ENCODE data around the gene NR3C1. TPM values are rescaled to one million over a fixed set of nuclear protein-coding genes. Genes with fewer than 3 reads are reported as not detected.
A peak's percentile ranks its signal among the peaks of the same experiment; 100 is the strongest.

NR3C1 gene
- total RNA-seq, 2 donors from 2014 or later, result 56.5 to 58.1 TPM

DNA sequence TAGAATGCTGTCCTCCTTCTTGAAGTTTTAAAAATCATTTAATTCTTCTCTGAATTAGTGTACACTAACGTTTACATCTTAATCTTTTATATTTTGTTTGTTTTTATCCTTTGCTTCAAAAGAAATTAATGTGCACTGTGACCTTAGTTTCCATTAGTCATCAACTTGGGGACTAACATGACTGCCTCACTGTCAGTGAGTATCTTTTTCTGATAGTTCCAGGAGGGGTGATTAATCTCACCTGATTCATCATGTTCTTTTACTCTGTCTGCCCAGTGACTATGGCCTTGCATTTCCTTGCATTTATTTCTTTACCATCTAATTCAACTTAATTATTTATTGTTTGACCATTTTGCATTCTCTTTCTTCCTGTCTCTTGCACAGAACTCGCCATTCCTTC is 33.4 kb upstream of the NR3C1 start:
- no peaks in the 10 kb centered on the region for H3K9me3 ChIP-seq
- H3K4me1 ChIP-seq (ENCODE audit: control insufficient read depth in 1 of 2, low read depth in 2 of 2), result no peaks in the 10 kb centered on the region
- DNase-seq (ENCODE audit: low spot score) (no peak), ATAC-seq (ENCODE audit: insufficient number of reproducible peaks, low FRiP score, low read depth) (no peak)
- no peak overlapping the region for H3K4me3 ChIP-seq
- H3K36me3 ChIP-seq, result no peaks in the 10 kb centered on the region
- no peaks in the 10 kb centered on the region for H3K27me3 ChIP-seq (replicated peaks; ENCODE audit: insufficient read depth)
- H3K27ac ChIP-seq, result no peak overlapping the region
- TF ChIP-seq, protein P1, sequence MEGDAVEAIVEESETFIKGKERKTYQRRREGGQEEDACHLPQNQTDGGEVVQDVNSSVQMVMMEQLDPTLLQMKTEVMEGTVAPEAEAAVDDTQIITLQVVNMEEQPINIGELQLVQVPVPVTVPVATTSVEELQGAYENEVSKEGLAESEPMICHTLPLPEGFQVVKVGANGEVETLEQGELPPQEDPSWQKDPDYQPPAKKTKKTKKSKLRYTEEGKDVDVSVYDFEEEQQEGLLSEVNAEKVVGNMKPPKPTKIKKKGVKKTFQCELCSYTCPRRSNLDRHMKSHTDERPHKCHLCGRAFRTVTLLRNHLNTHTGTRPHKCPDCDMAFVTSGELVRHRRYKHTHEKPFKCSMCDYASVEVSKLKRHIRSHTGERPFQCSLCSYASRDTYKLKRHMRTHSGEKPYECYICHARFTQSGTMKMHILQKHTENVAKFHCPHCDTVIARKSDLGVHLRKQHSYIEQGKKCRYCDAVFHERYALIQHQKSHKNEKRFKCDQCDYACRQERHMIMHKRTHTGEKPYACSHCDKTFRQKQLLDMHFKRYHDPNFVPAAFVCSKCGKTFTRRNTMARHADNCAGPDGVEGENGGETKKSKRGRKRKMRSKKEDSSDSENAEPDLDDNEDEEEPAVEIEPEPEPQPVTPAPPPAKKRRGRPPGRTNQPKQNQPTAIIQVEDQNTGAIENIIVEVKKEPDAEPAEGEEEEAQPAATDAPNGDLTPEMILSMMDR (IDR thresholded peaks at IDR 0.05), result no peak

DNA sequence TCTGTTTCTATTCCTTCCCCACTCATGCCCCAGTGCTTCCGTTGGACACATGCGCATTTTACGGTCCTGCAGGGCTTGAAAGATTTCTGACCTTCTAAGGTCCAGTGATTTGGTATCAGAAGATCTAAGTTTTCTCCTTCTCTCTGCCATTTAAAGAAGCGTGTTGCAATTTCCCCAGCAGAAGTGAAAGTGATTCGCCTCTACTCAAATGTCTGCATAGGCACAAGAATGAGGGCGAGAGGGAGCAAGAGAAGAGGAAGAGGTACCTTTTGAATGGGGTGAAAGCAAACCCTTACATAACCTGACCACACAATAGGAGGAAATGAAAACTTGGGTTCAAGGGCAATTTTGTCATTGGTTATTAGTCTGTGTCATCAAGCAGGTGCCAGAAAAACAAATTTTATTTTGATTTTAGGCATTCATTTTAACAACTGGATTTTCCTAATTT is 31.7 kb upstream of the NR3C1 start:
- no peak for DNase-seq (ENCODE audit: low spot score)
- peak overlapping the region; percentile 31 for H3K4me3 ChIP-seq
- H3K27ac ChIP-seq, result no peak overlapping the region
- TF ChIP-seq, protein P1 (IDR thresholded peaks at IDR 0.05), result no peak
- H3K36me3 ChIP-seq, result no peaks in the 10 kb centered on the region
- no peak for ATAC-seq (ENCODE audit: insufficient number of reproducible peaks, low FRiP score, low read depth)
- no peaks in the 10 kb centered on the region for H3K4me1 ChIP-seq (ENCODE audit: control insufficient read depth in 1 of 2, low read depth in 2 of 2)
- H3K9me3 ChIP-seq, result no peaks in the 10 kb centered on the region
- H3K27me3 ChIP-seq (replicated peaks; ENCODE audit: insufficient read depth), result no peaks in the 10 kb centered on the region

DNA sequence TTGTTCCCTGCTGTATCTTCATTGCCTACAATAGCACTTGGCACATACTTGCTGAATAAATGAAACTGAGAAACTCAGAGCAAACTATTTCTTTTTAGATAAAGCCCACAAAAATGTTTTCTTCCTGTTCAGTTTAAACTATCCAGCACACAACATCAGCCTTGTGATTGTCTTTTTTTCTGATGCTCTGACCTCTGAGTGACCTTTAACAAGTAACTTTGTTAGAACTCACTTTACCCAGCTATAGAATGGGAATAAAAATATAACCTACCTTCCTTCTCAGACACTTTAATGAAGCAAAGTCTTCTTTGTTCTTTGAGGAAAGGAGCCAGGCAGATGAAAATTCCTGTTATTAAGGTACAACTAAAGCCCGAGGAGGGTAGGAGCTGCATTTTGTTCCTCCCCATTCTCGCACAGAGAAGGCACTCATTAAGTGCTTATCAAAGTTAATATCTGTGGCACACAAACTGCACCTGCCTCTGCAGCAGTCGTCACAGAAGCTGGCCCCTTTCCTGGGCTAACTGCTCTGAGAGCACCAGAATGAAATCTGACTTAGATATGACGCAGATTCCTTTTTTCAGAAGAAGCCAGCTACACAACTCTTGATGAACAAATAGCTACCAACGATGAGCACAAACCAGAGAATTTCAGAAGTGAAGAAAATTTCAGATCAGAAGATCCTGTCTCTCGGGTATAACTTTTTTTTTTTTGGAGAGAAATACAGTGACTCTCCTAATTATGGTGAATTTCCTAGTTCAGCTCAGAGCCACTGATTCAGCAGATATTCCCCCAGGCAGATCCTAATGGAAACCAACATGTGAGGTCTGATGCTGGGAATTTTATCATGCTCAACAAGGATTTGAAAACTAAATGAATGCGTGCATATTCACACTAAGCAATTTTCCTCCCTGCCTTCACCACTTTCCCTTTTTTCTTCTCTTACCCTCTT is 31.0 kb upstream of the NR3C1 start:
- TF ChIP-seq, protein P1 (IDR thresholded peaks at IDR 0.05), result no peak
- Histone ChIP-seq H3K4me1 (ENCODE audit: control insufficient read depth in 1 of 2, low read depth in 2 of 2) (no peaks in the 10 kb centered on the region), H3K36me3 (no peaks in the 10 kb centered on the region), H3K27me3 (replicated peaks; ENCODE audit: insufficient read depth) (no peaks in the 10 kb centered on the region), H3K27ac (no peak overlapping the region), H3K9me3 (no peaks in the 10 kb centered on the region), H3K4me3 (peak overlapping the region; percentile 31)
- DNase-seq (ENCODE audit: low spot score), result no peak
- ATAC-seq (ENCODE audit: insufficient number of reproducible peaks, low FRiP score, low read depth), result no peak

DNA sequence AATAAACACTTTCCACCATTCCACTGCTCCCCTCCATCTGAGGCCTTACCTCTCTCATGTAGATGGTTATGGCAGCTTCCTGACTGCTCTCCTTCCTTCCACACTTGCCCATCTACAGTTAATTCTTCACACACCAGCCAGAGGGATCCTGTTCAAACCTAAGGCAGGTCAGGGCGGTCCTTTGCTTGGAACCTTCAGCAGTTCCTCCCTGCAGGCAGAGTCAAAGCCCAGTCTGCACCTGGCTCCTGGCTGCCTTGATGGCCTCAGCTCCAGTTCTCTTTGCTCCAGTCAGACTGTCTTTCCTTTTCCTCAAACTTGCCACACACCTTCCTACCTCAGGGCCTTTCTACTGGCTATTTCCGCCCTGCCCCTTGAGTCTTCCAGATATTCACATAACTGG is 30.2 kb upstream of the NR3C1 start:
- Histone ChIP-seq H3K9me3 (no peaks in the 10 kb centered on the region), H3K36me3 (no peaks in the 10 kb centered on the region), H3K27me3 (replicated peaks; ENCODE audit: insufficient read depth) (no peaks in the 10 kb centered on the region), H3K4me1 (ENCODE audit: control insufficient read depth in 1 of 2, low read depth in 2 of 2) (no peaks in the 10 kb centered on the region), H3K27ac (no peak overlapping the region), H3K4me3 (no peak overlapping the region)
- no peak for ATAC-seq (ENCODE audit: insufficient number of reproducible peaks, low FRiP score, low read depth)
- no peak for DNase-seq (ENCODE audit: low spot score)
- TF ChIP-seq, protein P1 (IDR thresholded peaks at IDR 0.05), result no peak

DNA sequence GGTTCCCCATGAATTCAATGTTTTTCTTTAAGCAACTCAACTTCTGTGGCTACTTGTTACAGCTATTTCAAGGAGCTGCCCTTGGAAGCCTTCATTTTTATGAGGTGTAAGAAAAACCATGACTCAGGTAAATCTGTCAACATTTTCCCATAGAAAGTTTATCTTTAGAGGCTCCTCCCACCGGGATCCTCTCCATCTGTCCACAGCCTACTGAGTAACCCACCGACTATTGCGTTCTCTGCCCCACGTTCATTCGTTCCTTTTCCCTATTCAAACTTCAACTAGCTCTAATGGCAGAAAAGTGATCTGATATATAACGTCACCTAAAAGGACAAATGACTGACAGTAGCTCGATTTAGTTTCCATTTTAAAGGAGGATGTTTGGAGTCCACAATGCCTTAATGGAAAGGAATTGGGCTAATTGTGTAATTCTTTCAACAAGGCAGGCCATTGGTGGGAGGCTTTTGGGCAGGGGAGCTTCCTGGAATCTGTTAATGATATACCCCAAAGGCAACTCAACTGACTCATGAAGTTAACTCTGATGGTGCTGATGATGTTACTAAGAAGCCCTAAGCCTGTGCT is 29.3 kb upstream of the NR3C1 start:
- Histone ChIP-seq H3K4me3 (no peak overlapping the region), H3K36me3 (no peaks in the 10 kb centered on the region), H3K27me3 (replicated peaks; ENCODE audit: insufficient read depth) (no peaks in the 10 kb centered on the region), H3K27ac (no peak overlapping the region), H3K4me1 (ENCODE audit: control insufficient read depth in 1 of 2, low read depth in 2 of 2) (no peaks in the 10 kb centered on the region), H3K9me3 (no peaks in the 10 kb centered on the region)
- DNase-seq (ENCODE audit: low spot score) (no peak), ATAC-seq (ENCODE audit: insufficient number of reproducible peaks, low FRiP score, low read depth) (no peak)
- TF ChIP-seq, protein P1 (IDR thresholded peaks at IDR 0.05), result no peak
